SK-N-MC (cell line): ENCODE measurements around the gene ABI3.

ENCODE experiments used
- EZH2 ChIP-seq: fragments of 200-600 bp; sonication (generic); IDR thresholded peaks from one replicate; pipeline ENCODE4 v1.6.1; 2017; ENCODE audit warnings: antibody characterized with exemption
- POLR2AphosphoS5 ChIP-seq: IDR thresholded peaks from 2 replicates; pipeline ENCODE4 v1.6.1; 2012; ENCODE audit warnings: mild to moderate bottlenecking, low read depth, low read length, borderline replicate concordance

- TF ChIP-seq EZH2 (no peak), POLR2AphosphoS5 (no peak)
Observed at GRCh38 chr17:49204516-49204915, 6.0 kb upstream of the ABI3 start.
